Tibial nerve (tissue), 4 donors: ENCODE data around the gene EML6. TPM values are rescaled to one million over a fixed set of nuclear protein-coding genes. Genes with fewer than 3 reads are reported as not detected.

Experiments
- DNase-seq, 2 donors: peaks; one replicate each; pipeline ENCODE4 v3.0.0-alpha.2; 2019; ENCODE audit warnings: low spot score in 2 of 2
- H3K27ac ChIP-seq, 4 donors: fragments of 200-600 bp; sonication (generic) in 3 of 4; one replicate each; pipeline ENCODE4 v1.5.1; 2017 to 2019; ENCODE audit warnings: mild to moderate bottlenecking in 1 of 4
- H3K27me3 ChIP-seq, 2 donors: fragments of 200-600 bp; sonication (generic) in 1 of 2; one replicate each; pipeline versions ENCODE4 v1.5.1 to v1.6.0; 2017 to 2019
- H3K36me3 ChIP-seq, 3 donors: fragments of 200-600 bp; sonication (generic); one replicate each; pipeline ENCODE4 v1.5.1; 2018 to 2019
- H3K4me1 ChIP-seq, 4 donors: fragments of 200-600 bp; sonication (generic) in 3 of 4; one replicate each; pipeline ENCODE4 v1.5.1; 2017 to 2019
- H3K4me3 ChIP-seq, 4 donors: fragments of 200-600 bp; sonication (generic) in 3 of 4; one replicate each; pipeline ENCODE4 v1.5.1; 2017 to 2019; ENCODE audit warnings: mild to moderate bottlenecking in 1 of 4, moderate library complexity in 1 of 4
- H3K9me3 ChIP-seq, 4 donors: fragments of 200-600 bp; sonication (generic) in 3 of 4; one replicate each; pipeline ENCODE4 v1.5.1; 2017 to 2019
- EP300 ChIP-seq, 2 donors: sonication (generic); formaldehyde crosslinking; IDR thresholded peaks; one replicate each; pipeline ENCODE4 v1.6.1; 2017; ENCODE audit warnings: antibody characterized with exemption in 2 of 2, mild to moderate bottlenecking in 1 of 2
- POLR2A ChIP-seq, 2 donors: fragments of 450-650 bp; IDR thresholded peaks; one replicate each; pipeline ENCODE4 v1.6.1; 2017; ENCODE audit warnings: antibody characterized with exemption in 2 of 2, mild to moderate bottlenecking in 2 of 2, moderate library complexity in 2 of 2
- WGBS, 2 donors: methylation state at CpG; one replicate each; pipeline ENCODE4 v1.1.5; 2018; 5-methylcytosine and 5-hydroxymethylcytosine counted together
- total RNA-seq, 4 donors: library from RNA; depleted of rRNA; stranded (reverse); fragments of >200 nt; gene quantifications; one replicate each; pipeline ENCODE4 v1.1.0, GENCODE V29; 2016
- TF ChIP-seq, protein P1 (sequence below), 5 experiments: fragments of 200-600 bp in 3 of 5; fragments of 450-650 bp in 2 of 5; sonication (generic) in 3 of 5; IDR thresholded peaks; one replicate each; pipeline ENCODE4 v1.5.1; 2016 to 2019; ENCODE audit warnings: antibody characterized with exemption in 5 of 5, mild to moderate bottlenecking in 3 of 5, moderate library complexity in 2 of 5

EML6 gene
- total RNA-seq, 4 donors from 2014 or later, result 0.60 to 18.0 (median 0.93) TPM

DNA sequence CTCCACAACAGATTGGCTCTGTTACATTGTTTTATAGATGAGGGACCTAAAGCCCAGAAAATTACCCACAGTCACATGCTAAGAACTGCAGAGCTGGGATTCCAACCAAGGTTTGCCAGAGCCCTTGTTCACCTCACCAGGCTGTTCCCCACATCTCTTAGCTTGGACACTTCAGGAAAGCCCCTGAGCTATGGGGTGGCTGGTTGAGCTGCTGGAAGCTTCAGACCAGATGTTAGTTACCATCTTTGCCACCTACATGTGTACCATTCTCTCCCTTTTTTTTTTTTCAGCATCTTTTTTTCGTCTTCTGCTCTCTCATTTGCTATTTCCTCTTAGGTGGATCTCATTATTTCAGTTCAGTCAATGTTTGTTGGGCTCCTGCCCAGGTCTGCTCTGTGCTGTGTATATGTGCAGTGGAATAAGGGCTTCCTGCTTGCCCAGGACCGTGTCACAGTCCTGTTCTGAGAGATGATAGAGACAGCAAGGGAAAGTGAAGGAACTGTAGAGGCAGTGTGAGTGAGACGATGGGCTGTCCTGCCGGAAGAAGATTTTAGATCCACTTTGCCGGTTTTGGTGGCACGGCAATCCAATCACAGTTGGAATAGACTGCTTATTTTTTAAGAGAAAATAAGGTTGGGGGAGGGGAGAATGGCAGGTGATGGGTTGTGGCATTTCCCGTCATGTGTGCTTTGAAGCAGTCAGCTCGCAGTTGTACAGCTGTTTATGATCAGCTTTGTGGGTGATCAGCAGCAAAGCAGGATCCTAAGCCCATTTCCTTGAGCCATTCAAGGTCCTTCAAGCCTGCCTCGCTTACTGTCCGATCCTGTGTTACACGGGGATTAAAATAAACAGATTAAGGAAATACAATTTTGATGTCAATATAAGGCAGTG lies 174.2 kb downstream of the EML6 start:
- Histone ChIP-seq H3K27me3 (no peaks in the 10 kb centered on the region), H3K4me1 (peaks cover 0 to 3% (median 0%) of the 10 kb centered on the region in 4 donors), H3K4me3 (no peak overlapping the region), H3K36me3 (no peaks in the 10 kb centered on the region), H3K9me3 (peaks cover 0 to 10% (median 0%) of the 10 kb centered on the region in 4 donors), H3K27ac (no peak overlapping the region)
- TF ChIP-seq, protein P1, sequence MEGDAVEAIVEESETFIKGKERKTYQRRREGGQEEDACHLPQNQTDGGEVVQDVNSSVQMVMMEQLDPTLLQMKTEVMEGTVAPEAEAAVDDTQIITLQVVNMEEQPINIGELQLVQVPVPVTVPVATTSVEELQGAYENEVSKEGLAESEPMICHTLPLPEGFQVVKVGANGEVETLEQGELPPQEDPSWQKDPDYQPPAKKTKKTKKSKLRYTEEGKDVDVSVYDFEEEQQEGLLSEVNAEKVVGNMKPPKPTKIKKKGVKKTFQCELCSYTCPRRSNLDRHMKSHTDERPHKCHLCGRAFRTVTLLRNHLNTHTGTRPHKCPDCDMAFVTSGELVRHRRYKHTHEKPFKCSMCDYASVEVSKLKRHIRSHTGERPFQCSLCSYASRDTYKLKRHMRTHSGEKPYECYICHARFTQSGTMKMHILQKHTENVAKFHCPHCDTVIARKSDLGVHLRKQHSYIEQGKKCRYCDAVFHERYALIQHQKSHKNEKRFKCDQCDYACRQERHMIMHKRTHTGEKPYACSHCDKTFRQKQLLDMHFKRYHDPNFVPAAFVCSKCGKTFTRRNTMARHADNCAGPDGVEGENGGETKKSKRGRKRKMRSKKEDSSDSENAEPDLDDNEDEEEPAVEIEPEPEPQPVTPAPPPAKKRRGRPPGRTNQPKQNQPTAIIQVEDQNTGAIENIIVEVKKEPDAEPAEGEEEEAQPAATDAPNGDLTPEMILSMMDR (IDR thresholded peaks at IDR 0.05), result no peak
- no peak for TF ChIP-seq EP300 (IDR thresholded peaks at IDR 0.05)
- no peak for TF ChIP-seq POLR2A (IDR thresholded peaks at IDR 0.05)
- WGBS, 2 donors, result 64 to 74% methylated on average over 11 of the region's 11 CpGs
- no peak for DNase-seq

DNA sequence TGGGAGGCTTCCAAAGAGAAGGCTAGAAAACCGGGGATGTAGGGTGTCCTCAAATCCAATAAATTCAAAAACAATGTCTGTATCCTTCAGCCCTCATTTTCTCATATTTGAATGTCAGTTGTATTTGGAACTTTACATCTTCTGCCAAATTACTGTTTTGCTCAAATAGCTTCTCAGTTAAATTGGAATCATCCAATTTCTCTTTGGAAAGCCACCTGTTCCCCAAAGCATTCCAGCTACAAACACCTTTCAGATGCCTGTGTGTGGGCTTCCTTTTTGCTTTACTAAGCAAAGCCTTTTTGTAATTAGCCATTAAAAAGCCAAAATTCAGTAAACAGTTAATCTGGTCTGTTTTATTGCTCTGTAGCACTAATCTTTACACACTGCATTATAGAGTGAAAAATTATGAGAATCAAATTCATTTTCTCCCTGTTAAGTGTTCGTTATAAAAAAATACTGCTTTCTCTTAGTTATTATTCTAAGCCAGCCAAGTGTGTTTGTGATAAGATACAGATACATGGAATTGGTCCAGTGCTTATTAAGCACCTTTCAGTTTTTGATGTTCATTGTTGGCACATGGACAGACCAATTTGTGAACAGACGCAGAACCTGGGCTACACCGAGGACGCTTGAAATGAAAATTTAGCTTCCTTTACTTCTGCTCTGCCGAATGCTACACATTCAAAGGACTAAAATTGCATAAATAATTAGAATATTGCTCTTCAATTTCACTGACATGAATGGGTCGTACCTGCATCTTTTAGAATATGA lies 175.2 kb downstream of the EML6 start:
- no peaks in the 10 kb centered on the region for H3K36me3 ChIP-seq
- H3K9me3 ChIP-seq, result peaks cover 0 to 10% (median 0%) of the 10 kb centered on the region in 4 donors
- TF ChIP-seq, protein P1 (IDR thresholded peaks at IDR 0.05), result no peak
- TF ChIP-seq POLR2A (IDR thresholded peaks at IDR 0.05) (no peak), EP300 (IDR thresholded peaks at IDR 0.05) (no peak)
- 84 to 85% methylated on average over 7 of the region's 7 CpGs for WGBS, 2 donors
- H3K4me3 ChIP-seq, result no peak overlapping the region
- H3K27me3 ChIP-seq, result no peaks in the 10 kb centered on the region
- peaks cover 0 to 3% (median 0%) of the 10 kb centered on the region in 4 donors for H3K4me1 ChIP-seq
- no peak overlapping the region for H3K27ac ChIP-seq
- DNase-seq, result no peak

DNA sequence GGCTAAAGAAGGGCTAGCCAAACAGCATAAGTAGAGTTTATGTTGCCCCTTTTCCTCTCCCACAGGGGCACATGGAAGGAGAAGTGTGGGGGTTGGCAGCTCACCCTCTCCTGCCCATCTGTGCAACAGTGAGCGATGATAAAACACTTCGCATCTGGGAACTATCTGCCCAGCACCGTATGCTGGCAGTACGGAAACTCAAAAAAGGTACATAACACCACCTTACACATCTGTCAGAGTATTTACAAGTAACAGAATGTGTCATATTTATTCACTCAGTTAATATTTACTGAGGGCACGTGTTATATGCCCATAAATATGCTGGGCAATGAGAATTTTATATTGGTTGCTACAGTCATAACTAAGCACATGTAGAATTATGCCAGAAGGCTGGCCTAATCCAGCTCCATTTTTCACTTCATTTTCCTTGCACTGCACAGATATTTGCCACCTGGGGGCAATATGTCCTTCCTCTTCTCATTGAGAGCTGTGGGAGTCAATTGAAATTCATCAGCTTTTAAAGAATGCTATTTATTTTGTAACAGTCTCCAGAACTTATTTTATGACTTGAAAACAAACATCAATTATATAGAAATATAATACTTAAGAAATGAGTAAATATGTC lies 176.2 kb downstream of the EML6 start:
- WGBS, 2 donors, result 83 to 84% methylated on average over 5 of the region's 5 CpGs
- Histone ChIP-seq H3K4me3 (no peak overlapping the region), H3K27ac (no peak overlapping the region), H3K9me3 (peaks cover 0 to 10% (median 0%) of the 10 kb centered on the region in 4 donors), H3K36me3 (no peaks in the 10 kb centered on the region), H3K27me3 (no peaks in the 10 kb centered on the region), H3K4me1 (peaks cover 0 to 3% (median 0%) of the 10 kb centered on the region in 4 donors)
- no peak for DNase-seq
- TF ChIP-seq, protein P1 (IDR thresholded peaks at IDR 0.05), result peak; percentile 37 to 70 (median 47)
- TF ChIP-seq EP300 (IDR thresholded peaks at IDR 0.05), result no peak

DNA sequence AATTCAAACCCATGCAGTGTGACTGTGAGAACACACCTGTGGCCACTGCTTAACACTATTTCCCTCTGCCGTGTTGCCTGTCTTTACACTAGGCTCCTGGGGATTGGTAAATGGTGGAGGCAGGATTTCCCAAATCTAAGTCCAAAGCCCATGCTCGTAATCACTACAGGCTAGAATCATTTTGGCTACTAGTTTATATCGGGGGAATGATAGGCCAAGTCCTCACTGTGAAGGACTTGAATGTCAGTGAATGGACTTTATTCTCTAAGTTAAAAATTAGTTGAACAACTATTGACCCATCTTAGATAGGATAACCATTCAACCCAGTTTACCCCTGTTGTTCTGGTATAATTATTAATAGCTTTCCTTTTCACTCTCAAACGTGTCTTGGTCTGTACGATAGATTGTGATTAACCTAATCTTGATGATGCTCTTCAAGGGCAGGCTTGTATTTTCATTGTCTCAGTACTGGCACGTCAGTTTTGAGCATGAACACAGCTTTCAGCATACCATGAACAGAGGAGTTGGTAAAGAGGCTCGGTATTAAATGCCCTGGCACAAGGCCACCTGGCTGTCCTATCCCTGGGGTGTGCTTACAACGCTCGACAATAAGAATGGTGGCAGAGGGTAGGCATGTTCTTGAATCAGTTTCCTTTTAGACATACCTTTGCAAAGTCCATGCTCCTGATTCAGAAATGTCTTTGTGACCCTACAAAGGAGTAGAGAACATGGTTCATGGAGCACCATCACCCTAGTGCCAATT lies 177.9 kb downstream of the EML6 start:
- H3K36me3 ChIP-seq, result no peaks in the 10 kb centered on the region
- DNase-seq, result no peak
- TF ChIP-seq EP300 (IDR thresholded peaks at IDR 0.05) (no peak), POLR2A (IDR thresholded peaks at IDR 0.05) (no peak)
- TF ChIP-seq, protein P1 (IDR thresholded peaks at IDR 0.05), result no peak
- H3K4me3 ChIP-seq, result no peak overlapping the region
- H3K27ac ChIP-seq, result no peak overlapping the region
- peaks cover 0 to 3% (median 0%) of the 10 kb centered on the region in 4 donors for H3K4me1 ChIP-seq
- H3K9me3 ChIP-seq, result no peaks in the 10 kb centered on the region
- H3K27me3 ChIP-seq, result no peaks in the 10 kb centered on the region
- WGBS, 2 donors, result 82 to 83% methylated on average over 9 of the region's 9 CpGs
